GM19455 (cell line): ENCODE measurements around the gene MELTF.

Experiments
- ATAC-seq: cut with Tn5 transposase; IDR thresholded peaks from one replicate; pipeline ENCODE4 v1.9.1; 2021; ENCODE audit not compliant: unreplicated experiment

Gene MELTF

GRCh38 chr3:197027151-197027895, 2.3 kb downstream of the MELTF start:
- no peak for ATAC-seq

GRCh38 chr3:197026481-197026866, 3.1 kb downstream of the MELTF start:
- no peak for ATAC-seq

GRCh38 chr3:197025736-197026480, 3.7 kb downstream of the MELTF start:
- no peak for ATAC-seq

- no peak for ATAC-seq
These were observed 4.5 kb downstream of the MELTF start for GRCh38 chr3:197024881-197025735.

GRCh38 chr3:197023998-197024651, 5.5 kb downstream of the MELTF start:
- no peak for ATAC-seq

GRCh38 chr3:197023241-197023997, 6.2 kb downstream of the MELTF start:
- ATAC-seq = no peak

GRCh38 chr3:197022405-197023231, 7.0 kb downstream of the MELTF start:
- ATAC-seq = no peak

GRCh38 chr3:197021729-197022404, 7.8 kb downstream of the MELTF start:
- ATAC-seq = no peak

- no peak for ATAC-seq
These were observed 8.4 kb downstream of the MELTF start for GRCh38 chr3:197021231-197021630.

- no peak for ATAC-seq
These were observed 10.1 kb downstream of the MELTF start for GRCh38 chr3:197019535-197019934.

GRCh38 chr3:197019021-197019420, 10.6 kb downstream of the MELTF start:
- no peak for ATAC-seq

GRCh38 chr3:197017003-197017402, 12.6 kb downstream of the MELTF start:
- no peak for ATAC-seq

- ATAC-seq = no peak
These were observed 13.6 kb downstream of the MELTF start for GRCh38 chr3:197015790-197016736.

- ATAC-seq = no peak
These were observed 14.6 kb downstream of the MELTF start for GRCh38 chr3:197014942-197015575.

- ATAC-seq = no peak
These were observed 15.6 kb downstream of the MELTF start for GRCh38 chr3:197014024-197014423.

- ATAC-seq = no peak
These were observed 17.1 kb downstream of the MELTF start for GRCh38 chr3:197012540-197012883.

- ATAC-seq = no peak
These were observed 17.7 kb downstream of the MELTF start for GRCh38 chr3:197011780-197012539.
